Stimulated activated CD8-positive, alpha-beta memory T cell treated with anti-CD3 and anti-CD28 coated beads, Interleukin-4, amount 100 ng/mL, for 24 hours (primary cell): Measurements from ENCODE around the gene DDIT4.
"Not testable (repeated sequence)": the region's sequence is repeated elsewhere in the genome, so short reads cannot be mapped to it uniquely, and the experiment has no call there.

Source experiments
- DNase-seq: peaks from one replicate; pipeline ENCODE4 v3.0.0-alpha.2; 2020; ENCODE audit warnings: low read depth

The DDIT4 gene

GRCh38 chr10:72249176-72249862 lies 24.4 kb upstream of the DDIT4 start:
- DNase-seq = not testable (repeated sequence)

- no peak for DNase-seq
These were observed 23.1 kb upstream of the DDIT4 start for GRCh38 chr10:72250666-72251065.

GRCh38 chr10:72251635-72252034 lies 22.1 kb upstream of the DDIT4 start:
- DNase-seq = no peak

GRCh38 chr10:72252972-72253371 lies 20.8 kb upstream of the DDIT4 start:
- DNase-seq = no peak

- no peak for DNase-seq
These were observed 20.1 kb upstream of the DDIT4 start for GRCh38 chr10:72253578-72253977.

GRCh38 chr10:72254813-72255568 lies 18.7 kb upstream of the DDIT4 start:
- DNase-seq = no peak

GRCh38 chr10:72255977-72256729 lies 17.6 kb upstream of the DDIT4 start:
- DNase-seq = no peak

GRCh38 chr10:72257051-72257892 lies 16.5 kb upstream of the DDIT4 start:
- no peak for DNase-seq

GRCh38 chr10:72258617-72259016 lies 15.1 kb upstream of the DDIT4 start:
- no peak for DNase-seq

GRCh38 chr10:72259491-72260238 lies 14.1 kb upstream of the DDIT4 start:
- DNase-seq = no peak

- peak; percentile 80 for DNase-seq
These were observed 13.3 kb upstream of the DDIT4 start for GRCh38 chr10:72260239-72260975.

- DNase-seq = peak; percentile 49
These were observed 12.5 kb upstream of the DDIT4 start for GRCh38 chr10:72260976-72261783.

- DNase-seq = no peak
These were observed 11.8 kb upstream of the DDIT4 start for GRCh38 chr10:72261784-72262404.

- DNase-seq = no peak
These were observed 10.0 kb upstream of the DDIT4 start for GRCh38 chr10:72263613-72264241.

GRCh38 chr10:72264536-72264935 lies 9.2 kb upstream of the DDIT4 start:
- DNase-seq = no peak

GRCh38 chr10:72265508-72265907 lies 8.2 kb upstream of the DDIT4 start:
- no peak for DNase-seq

- DNase-seq = no peak
These were observed 7.5 kb upstream of the DDIT4 start for GRCh38 chr10:72265990-72266865.

- DNase-seq = no peak
These were observed 6.3 kb upstream of the DDIT4 start for GRCh38 chr10:72267381-72267780.
